ENCODE data around the gene C12orf57.

- TF ChIP-seq CTCF (IDR thresholded peaks at IDR 0.05; ENCODE audit: low read length) (no peak), EZH2 (IDR thresholded peaks at IDR 0.05; ENCODE audit: borderline replicate concordance, low read length) (no peak)
These were observed 1.8 kb downstream of the C12orf57 start for GRCh38 chr12:6945613-6946012.
